ENCODE measurements around the gene C19orf18. TPM values are rescaled to one million over a fixed set of nuclear protein-coding genes. Genes with fewer than 3 reads are reported as not detected.
A peak's percentile ranks its signal among the peaks of the same experiment; 100 is the strongest.

C19orf18 gene
- total RNA-seq, 2 experiments from 2014 or later = 0.36 to 0.88 TPM

- intact Hi-C loops (cut with DNase I, micrococcal nuclease) = loop anchor here (2.0 to 10.0 kb wide), 7 partner anchors 85 to 1607 kb away; partner anchors contain the start of genes ZNF329 (in 2 of the 2), ZNF417 (in 1 of the 2), ZNF582 (in 1 of the 2) and ZNF671 (in 1 of the 2)
- Histone ChIP-seq H3K4me1 (ENCODE audit: insufficient read depth, low read length) (peaks cover 24% of the 10 kb centered on the region), H3K36me3 (ENCODE audit: insufficient read depth, low read length) (peaks cover 42% of the 10 kb centered on the region), H3K9me3 (ENCODE audit: control insufficient read depth in 1 of 2, insufficient read depth in 1 of 2, low read length in 2 of 2) (peaks cover 40 to 54% of the 10 kb centered on the region in 2 experiments), H3K27me3 (ENCODE audit: control insufficient read depth in 1 of 2, insufficient read depth in 2 of 2, low read length in 2 of 2) (no peaks in the 10 kb centered on the region), H3K4me3 (ENCODE audit: low read length) (peak overlapping the region; percentile 95), H3K27ac (ENCODE audit: low read depth in 1 of 2, low read length in 2 of 2) (peak overlapping the region; percentile 71 to 87)
- H3K4me1 Mint-ChIP-seq (ENCODE audit: low read depth) = peaks cover 23% of the 10 kb centered on the region
- peak in 7 of 14 experiments; percentile 0 to 20 (median 10) for DNase-seq
- peak; percentile 43 for ATAC-seq (ENCODE audit: poor library complexity)
- TF ChIP-seq CTCF (IDR thresholded peaks at IDR 0.05) = no peak
- ChIA-PET POLR2A (interaction anchor here (0.9 to 3.3 kb wide), 19 partner anchors 17 to 1463 kb away, joined by 3 to 32 read pairs (median 5); partner anchors contain the start of genes ZFP28, ZNF135, ZNF274 and ZNF329), CTCF (interaction anchor here (0.9 to 1.3 kb wide), 3 partner anchors 85 to 153 kb away, joined by 3 read pairs; partner anchors contain the start of gene ZSCAN18)
- peak overlapping the region; percentile 90 for H3K4me3 Mint-ChIP-seq
- peaks cover 9% of the 10 kb centered on the region for H3K9me3 Mint-ChIP-seq
- no peaks in the 10 kb centered on the region for H3K27me3 Mint-ChIP-seq
- peaks cover 95% of the 10 kb centered on the region for H3K36me3 Mint-ChIP-seq (ENCODE audit: low read depth)
- peak overlapping the region; percentile 93 for H3K27ac Mint-ChIP-seq
These were observed 27.6 kb upstream of the C19orf18 start for GRCh38 chr19:58001895-58002369.

- peaks cover 37% of the 10 kb centered on the region for H3K36me3 ChIP-seq (ENCODE audit: insufficient read depth, low read length)
- H3K4me1 Mint-ChIP-seq (ENCODE audit: low read depth) = peaks cover 23% of the 10 kb centered on the region
- CTCF ChIA-PET = no interaction called here
- no peak overlapping the region for H3K27ac ChIP-seq (ENCODE audit: low read depth in 1 of 2, low read length in 2 of 2)
- H3K27me3 Mint-ChIP-seq = no peaks in the 10 kb centered on the region
- ATAC-seq (ENCODE audit: poor library complexity) (no peak), DNase-seq (no peak)
- no peak for TF ChIP-seq CTCF (IDR thresholded peaks at IDR 0.05)
- H3K9me3 Mint-ChIP-seq = peaks cover 10% of the 10 kb centered on the region
- peaks cover 97% of the 10 kb centered on the region for H3K36me3 Mint-ChIP-seq (ENCODE audit: low read depth)
- H3K4me3 ChIP-seq (ENCODE audit: low read length) = no peak overlapping the region
- H3K4me1 ChIP-seq (ENCODE audit: insufficient read depth, low read length) = peaks cover 24% of the 10 kb centered on the region
- peaks cover 35 to 48% of the 10 kb centered on the region in 2 experiments for H3K9me3 ChIP-seq (ENCODE audit: control insufficient read depth in 1 of 2, insufficient read depth in 1 of 2, low read length in 2 of 2)
- peak overlapping the region; percentile 93 for H3K27ac Mint-ChIP-seq
- intact Hi-C loops (cut with DNase I, micrococcal nuclease) = loop anchor here (5.0 to 10.0 kb wide), 6 partner anchors 97 to 1606 kb away; partner anchors contain the start of genes ZNF329 (in 2 of the 2), ZNF582 (in 1 of the 2), ZNF671 (in 1 of the 2) and ZSCAN18 (in 1 of the 2)
- peak overlapping the region; percentile 90 for H3K4me3 Mint-ChIP-seq
- POLR2A ChIA-PET = interaction anchor here (3.3 kb wide), 1 partner anchor 182 kb away, joined by 32 read pairs; the partner anchor contains the start of gene ZNF274
- no peaks in the 10 kb centered on the region for H3K27me3 ChIP-seq (ENCODE audit: control insufficient read depth in 1 of 2, insufficient read depth in 2 of 2, low read length in 2 of 2)
These were observed 26.3 kb upstream of the C19orf18 start for GRCh38 chr19:58000677-58001076.

- H3K4me1 Mint-ChIP-seq (ENCODE audit: low read depth) = peaks cover 8% of the 10 kb centered on the region
- Histone ChIP-seq H3K4me1 (ENCODE audit: insufficient read depth, low read length) (no peaks in the 10 kb centered on the region), H3K9me3 (ENCODE audit: control insufficient read depth in 1 of 2, insufficient read depth in 1 of 2, low read length in 2 of 2) (peaks cover 53 to 68% of the 10 kb centered on the region in 2 experiments), H3K27ac (ENCODE audit: low read depth in 1 of 2, low read length in 2 of 2) (no peak overlapping the region), H3K36me3 (ENCODE audit: insufficient read depth, low read length) (peaks cover 13% of the 10 kb centered on the region), H3K4me3 (ENCODE audit: low read length) (no peak overlapping the region), H3K27me3 (ENCODE audit: control insufficient read depth in 1 of 2, insufficient read depth in 2 of 2, low read length in 2 of 2) (no peaks in the 10 kb centered on the region)
- no peaks in the 10 kb centered on the region for H3K27me3 Mint-ChIP-seq
- no peak for DNase-seq
- ATAC-seq (ENCODE audit: poor library complexity) = no peak
- no peak overlapping the region for H3K27ac Mint-ChIP-seq
- peaks cover 28% of the 10 kb centered on the region for H3K9me3 Mint-ChIP-seq
- H3K36me3 Mint-ChIP-seq (ENCODE audit: low read depth) = peaks cover 90% of the 10 kb centered on the region
- intact Hi-C loops (cut with DNase I, micrococcal nuclease) = no loop called here
- ChIA-PET CTCF (no interaction called here), POLR2A (interaction anchor here (0.6 kb wide), 1 partner anchor 65 kb away, joined by 7 read pairs; no protein-coding TSS in a partner anchor)
- no peak for TF ChIP-seq CTCF (IDR thresholded peaks at IDR 0.05)
- H3K4me3 Mint-ChIP-seq = no peak overlapping the region
These were observed 18.5 kb upstream of the C19orf18 start for GRCh38 chr19:57992841-57993240.
